ENCODE measurements around the gene SYNRG.

SYNRG gene

DNA sequence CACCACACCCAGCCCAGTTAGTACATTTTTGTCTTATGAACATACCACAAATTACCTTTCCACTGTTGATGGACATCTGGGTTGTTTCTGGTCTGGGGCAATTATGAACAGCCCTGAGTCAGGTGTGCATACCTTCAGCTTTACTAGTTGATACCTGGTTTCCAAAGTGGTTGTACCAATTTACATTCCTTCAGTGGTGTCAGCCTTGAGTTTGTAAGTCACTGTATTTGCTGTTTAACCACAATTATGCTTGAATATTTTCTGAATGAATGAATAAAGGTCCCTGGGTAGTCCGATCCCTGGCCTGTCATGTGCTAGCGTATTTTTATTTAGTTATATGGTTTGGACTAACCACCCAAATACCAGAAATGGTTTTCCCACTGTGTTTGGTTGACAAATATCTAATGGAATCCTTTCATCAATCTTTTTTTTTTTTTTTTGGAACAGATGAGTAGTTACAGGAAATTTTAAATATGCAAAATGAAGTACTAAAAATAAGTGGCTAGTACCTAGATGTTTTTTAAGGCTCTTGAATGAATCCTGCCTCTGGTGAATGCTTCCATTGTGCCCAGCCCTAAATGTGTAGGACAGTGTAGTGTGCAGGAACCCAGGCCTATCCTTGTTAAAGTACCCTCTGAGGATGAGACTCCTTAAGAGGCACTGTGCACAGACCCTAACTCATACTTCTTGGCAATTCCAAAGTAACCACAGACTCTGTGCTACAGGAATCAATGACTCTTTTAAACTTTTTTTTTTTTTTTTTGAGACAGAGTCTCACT is 115.8 kb downstream of the SYNRG start:
- DNase-seq: no peak

DNA sequence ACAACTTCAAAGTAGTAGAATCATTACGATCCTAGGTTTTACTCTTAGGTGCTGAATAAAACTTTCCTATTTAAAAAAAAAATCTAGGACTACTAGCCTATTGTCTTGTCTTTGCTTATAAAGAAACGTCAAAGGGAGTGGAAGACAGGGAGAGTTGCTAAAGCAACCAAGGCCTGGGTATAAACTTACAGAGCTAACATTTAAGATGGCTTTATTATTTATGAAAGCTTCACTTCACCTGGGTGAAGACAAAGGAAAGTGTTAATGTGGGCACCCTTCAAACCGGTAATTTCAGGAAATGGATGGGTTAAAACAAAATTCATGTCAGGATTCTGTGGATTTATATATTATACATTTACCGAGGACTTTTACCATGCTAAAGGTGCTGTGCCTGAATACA is 117.1 kb downstream of the SYNRG start:
- DNase-seq: no peak

DNA sequence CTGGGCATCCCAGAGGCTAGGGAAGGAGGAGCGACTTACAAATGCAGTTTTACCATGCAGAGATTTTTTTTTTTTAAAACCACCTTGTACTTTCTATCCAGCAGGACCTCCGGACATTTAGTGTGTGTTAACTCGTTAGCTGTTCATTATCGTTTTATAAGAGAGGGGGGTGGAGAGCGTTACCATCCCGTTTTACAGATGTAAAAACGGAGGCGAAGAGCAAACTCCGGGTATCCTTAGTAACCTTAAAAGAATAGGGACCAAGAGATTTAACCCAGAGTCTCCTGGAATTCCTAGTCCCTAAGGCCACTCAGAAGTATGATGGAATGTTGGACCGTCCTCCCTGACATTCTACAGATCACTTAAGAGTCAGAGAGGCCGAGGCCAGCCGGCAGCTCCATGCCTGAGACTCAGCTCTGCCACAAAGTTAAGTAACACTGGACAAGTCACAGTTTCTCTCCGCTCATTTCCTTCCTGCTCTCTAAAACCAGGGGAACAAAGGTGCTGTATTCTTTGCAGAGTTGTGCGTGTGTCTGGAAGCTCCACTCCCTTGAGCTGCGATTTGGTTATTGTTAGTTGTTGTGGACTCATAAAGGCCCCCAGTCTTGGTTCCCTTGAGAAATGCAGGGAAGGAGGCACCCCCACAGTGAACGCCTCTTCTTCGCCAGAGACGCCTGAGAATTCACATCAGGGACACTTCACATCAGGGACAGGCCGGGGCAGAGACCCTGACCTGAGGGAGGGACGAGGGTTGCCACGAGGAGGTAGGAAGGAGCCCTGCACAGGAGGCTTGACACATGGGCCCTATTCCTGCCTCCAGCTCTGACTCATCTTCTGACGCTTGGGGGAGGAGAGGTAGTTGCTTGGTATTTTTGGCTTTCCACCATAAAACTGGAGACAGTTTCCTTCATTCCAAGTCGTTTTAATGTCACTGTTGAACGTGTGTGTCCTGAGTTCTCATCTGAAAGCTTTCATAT is 118.3 kb downstream of the SYNRG start:
- peak; percentile 11 to 30 for DNase-seq

DNA sequence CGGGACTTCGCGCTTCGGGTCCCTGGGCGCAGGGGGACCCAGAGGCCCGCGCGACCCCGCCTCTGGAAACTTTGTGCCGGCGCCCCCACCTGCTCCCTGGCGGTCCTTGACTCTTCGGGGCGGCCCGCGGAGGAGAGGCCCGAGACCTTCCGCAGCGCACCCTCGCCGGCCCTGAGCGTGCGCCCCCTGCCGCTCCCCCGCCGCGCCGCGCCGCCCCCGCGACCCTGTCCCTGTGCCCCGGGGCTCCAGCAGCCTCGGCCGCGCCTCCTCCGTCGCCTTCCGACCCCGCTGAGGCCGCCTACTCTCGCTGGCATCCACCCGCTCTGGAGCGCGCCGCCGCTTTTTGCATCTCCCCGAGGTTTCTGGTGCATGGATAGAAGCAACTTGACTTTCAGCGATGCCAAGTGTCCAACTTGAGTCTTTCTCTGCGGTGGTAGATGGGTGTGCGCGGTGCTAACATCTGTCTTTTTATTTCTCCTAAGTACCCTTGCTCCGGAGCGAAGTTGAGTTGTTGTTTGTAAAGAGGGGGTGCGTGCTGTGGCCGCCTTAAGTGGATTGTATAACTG is 119.1 kb downstream of the SYNRG start:
- DNase-seq: peak; percentile 73 to 79

DNA sequence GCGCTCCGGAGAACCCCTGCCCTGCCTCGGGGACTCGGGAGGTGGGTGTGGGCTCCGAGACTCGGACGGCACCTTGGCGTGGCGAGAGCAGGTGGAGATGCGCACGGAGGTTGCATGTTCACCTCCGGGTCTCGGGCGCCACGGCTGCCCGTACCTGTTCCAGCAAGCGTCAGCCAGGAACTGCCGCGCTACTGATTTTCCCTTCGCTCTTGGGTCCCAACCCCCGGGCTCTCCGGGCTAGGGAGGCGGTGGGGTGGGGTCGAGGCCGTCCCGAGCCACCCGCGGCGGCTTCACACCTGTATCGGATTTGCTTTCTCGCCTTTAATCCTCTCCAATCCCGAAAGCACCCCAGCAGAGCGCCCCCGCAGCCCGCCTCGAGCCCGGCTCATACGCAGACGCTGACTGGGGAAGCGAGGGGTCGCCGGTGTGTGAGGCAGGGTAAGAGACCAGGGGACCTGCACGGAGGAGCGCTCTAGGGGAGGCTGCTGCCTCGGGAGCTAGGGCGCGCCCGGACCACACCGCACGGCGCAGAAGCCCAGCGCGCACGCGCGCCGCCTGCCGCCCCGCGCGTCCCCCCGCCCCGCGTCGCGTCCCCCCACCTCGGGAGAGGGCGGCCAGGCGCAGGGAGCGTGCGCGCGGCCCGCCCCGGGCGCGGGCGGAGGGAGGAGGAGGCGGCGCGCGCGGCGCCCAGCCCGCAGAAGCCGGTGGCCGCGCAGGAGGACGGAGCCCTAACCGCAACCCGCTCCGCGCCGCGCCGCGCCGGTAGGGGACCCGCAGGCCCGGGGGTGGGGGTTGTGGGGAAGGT is 119.8 kb downstream of the SYNRG start, which contains the start of gene DUSP14:
TSS of gene DUSP14 (plus strand) at position 695 of the 805 bp plus-strand sequence. CDS start 22,382 bp downstream, outside the sequence.
- DNase-seq: peak; percentile 76 to 80

DNA sequence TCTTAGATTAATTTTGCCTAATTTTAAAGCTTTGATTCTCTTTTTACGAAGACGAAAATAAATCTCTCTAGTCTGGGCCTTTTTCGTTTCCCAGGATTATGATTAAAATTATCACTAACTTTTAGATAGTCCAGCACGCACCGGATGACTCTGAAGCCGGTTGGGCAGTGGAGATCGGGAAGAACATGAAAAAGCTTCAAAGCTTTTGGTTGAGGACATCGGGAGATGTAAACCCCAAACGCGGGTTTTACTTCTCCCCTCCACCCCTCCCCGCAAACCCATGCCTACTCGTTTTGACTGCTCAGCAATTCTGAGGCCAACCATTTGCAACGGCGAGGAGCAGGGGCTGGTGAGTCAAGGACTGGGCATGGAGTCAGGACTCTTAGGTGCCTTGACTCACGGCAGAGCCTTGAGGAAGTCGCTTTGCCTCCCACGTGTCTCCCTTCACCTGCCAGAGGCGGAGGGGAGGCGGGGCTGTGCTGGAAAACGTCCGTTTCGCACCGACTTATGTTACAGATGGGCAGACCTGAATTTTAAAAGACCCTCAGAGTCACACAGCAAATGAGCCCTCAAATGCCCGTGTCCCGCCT is 120.5 kb downstream of the SYNRG start:
- DNase-seq: peak; percentile 66 to 77

DNA sequence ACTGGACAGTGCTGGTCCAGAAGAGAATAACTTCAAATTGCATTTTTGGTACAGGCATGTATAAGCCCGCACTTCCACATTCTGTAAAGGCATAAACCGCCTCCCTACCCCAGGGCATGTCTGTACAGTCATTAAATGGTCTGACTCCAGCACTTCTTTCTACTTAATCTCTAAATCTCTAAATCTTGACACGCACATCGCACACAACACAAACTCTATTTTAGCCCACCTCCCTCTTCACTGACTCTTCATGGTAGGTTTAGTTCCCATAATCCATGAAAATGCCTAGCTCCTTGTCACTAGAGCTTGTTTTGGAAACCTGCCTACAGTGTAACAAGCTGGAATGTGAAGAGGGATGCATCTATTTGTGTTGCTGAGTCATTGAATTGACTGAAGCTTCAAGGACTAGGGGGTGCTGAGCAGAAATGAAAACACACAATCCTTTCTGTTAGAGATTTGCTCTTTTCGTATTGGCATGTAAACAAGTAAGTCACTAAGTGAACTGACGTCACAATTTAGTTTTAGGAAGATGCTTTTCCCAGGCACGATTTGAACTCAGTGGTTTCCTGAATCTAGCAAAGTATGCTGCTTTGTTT is 121.1 kb downstream of the SYNRG start:
- no peak for DNase-seq

DNA sequence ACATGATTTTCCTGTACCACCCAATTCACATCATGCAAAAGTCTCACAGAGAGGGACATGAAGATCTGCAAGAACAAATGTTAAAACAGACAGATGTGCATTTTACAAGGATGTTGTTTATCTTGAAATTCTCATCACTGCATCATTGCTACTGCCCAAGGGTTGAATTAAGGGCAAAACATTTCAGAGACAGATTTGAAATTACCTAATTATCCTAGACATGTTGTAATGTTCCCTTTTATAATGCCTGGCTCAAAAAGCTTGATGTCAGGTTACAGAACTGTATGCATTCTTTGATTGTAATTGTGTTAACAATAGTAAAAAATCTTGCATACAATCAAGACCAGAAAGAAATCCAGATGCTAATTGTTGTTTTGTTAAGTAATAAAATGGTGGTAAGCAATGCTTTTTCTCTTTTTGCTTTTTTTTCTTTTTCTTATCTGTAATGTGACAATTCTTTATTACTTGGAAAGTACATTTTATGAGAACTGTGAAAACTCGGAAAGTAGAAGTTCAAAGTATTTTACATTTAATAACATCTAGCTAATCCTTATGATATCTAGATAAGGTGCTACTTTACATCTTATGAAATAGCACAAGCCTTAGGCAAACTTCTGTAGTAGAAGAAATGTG is 123.2 kb downstream of the SYNRG start:
- no peak for DNase-seq

DNA sequence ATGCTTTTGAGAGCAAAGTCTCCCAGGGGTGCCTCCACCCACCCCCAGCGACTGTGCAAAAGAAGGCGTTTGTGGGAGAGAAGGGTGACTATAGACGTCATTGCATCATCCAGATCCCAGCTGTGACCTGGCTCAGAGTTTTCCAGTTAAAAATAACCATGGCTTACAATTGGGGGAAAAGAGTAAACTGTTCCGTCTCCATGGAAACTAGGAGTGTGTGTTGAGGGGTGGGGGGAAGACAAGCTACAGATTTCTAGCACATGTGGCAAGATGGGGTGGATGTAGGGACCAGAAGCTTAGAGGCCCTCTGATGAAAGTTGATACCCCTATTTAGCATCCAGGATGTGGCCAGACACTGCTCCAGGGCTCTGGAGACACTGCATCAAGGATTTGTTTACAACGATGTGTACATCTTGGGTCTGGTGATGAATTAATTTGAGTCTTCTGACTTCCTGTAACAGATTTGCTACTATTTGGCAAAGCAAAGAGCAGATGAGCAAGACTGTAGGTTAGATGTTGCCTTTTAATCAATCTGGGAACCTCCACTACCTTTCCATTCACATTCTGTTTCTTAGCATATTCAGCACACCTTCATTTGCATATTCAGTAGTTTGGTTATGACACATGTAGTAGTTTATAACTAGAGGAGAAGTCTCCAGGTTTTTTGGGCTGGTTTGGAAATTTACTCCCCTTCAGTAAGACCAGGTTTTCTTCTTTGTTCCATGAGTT is 125.7 kb downstream of the SYNRG start:
- no peak for DNase-seq

DNA sequence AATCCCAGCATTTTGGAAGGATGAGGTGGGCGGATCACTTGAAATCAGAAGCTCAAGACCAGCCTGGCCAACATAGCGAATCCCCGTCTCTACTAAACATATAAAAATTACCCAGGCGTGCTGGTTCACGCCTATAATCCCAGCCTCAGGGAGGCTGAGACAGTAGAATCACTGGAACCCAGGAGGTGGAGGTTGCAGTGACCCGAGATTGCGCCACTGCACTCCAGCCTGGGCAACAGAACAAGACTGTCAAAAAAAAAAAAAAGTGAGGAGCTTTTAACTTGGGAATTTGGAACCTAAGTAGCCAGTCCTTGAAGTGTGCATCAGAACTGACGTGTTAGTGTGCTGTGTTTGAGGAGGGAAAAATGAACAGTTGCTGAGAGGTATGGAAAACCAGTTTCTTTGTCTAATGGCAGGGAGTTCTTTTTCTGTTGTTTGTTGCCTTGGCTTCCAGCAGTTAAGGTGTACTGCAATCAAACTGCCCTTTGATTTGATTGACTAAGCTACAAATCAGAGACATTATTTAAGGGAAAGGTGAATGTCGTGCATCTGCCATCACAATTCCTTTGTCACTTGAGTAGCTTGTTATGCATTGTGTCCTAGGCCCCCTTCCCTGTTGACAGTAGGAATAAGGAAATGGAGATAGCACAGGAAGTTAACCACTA is 128.1 kb downstream of the SYNRG start:
- no peak for DNase-seq

DNA sequence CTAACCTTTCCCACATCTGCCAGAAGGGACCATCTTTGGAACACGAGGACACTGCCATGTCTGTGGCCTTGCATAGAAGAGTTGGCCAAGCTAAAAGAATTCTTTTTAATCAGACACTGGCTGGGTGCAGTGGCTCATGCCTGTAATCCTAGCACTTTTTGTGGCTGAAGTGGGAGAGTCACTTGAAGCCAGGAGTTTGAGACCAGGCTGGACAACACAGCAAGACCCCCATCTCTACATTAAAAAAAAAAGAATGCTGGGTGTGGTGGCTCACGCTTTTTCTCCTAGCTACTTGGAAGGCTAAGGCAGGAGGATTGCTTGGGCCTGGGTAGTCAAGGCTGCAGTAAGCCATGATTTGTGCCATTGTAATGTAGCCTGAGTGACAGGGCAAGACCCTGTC is 128.8 kb downstream of the SYNRG start:
- DNase-seq: no peak

DNA sequence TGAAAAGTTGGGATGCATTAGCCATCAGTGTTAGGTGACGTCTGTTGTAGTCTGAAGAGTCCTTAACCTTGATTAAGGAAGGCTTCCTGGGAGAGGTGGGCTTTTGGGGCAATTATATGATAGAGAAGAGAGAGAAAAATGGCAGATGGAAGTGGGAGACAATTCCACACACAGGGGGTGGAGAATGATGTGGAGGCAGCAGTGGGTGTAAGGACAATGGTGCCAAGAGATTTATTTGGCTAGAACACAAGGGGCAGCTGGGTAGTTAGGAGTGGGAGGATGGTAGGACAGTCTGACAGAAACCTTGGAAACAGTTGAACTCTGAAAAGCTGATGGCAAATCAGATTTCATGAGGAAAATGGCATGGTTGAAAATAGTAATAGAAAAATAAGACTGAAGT is 130.2 kb downstream of the SYNRG start:
- DNase-seq: no peak

DNA sequence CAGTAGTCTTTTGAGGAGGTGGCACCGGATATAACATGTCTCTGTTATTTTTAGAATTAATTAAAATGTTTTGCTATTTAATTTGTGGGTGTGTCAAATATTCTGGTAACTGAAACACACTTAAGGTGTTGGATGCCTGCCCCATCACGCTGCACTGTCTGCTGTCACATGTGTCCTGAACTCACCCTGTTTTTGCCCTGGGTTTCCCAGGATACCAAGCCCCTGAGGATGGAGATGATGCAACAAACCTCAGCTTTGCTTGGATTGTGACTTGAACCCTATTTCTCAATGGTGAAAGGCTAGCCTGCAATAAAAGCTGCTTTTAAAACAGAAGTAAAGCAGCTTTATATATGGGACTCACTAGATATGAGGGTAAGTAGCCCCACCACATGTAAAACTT is 131.0 kb downstream of the SYNRG start:
- no peak for DNase-seq

DNA sequence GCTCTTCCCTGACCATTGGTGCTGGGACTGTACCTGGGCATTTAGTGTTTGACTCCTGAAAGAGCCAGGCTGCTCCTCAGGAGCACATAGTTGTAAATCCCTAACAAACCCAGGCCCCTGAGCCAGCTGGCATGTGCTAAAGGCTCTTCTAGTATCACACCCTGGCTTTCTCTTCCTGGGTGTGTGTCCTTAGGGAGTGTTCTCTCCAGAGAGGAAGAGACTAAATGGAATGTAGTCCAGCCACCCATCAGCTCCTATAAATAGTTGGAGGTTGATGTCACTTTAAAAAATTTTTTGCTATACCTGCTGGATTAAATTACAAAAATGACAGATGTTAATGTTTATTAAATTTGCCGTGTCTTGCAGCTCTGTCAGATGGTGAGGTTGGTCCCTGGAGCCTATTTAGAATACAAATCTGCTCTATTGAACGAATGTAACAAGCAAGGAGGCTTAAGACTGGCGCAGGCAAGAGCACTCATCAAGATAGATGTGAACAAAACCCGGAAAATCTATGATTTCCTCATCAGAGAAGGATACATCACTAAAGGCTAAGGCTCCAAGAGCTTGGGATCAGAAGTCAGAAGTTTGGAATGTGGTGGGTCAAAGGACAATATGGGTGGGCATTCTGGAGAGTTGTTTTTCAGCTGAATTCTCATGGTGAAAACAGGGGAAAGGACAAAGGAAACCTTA is 132.6 kb downstream of the SYNRG start:
- no peak for DNase-seq

DNA sequence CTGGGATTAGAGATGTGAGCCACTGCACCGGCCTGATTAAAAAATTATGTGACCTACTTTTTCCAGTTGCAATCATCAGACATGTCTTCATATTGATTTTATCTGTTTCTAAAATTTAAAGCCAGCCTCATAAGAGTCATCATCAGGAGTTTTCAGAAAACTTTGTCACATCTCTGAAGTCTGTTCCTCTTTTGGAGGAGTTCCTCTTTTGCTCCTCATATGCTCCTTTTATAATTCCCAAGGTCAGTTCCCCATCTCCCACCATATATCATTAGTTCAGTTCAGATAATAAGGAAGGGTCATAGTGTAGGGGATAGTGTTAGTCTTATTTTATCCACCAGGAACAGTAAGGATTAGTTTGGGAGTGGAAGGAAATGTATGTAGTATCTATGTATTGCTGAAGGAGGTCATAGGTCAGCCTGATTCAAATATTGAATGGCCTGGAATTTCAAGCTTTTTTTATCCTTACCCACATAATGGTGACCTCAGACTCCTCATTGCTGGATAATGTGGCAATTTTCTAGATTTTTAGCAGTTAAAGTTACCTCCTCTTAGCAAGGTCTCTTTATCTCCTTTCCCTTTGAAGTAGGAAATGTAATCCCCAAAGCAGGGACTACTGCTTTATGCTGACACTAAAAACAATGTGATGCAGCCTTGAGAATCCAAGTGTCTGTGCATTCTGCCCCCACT is 133.3 kb downstream of the SYNRG start:
- DNase-seq: no peak

DNA sequence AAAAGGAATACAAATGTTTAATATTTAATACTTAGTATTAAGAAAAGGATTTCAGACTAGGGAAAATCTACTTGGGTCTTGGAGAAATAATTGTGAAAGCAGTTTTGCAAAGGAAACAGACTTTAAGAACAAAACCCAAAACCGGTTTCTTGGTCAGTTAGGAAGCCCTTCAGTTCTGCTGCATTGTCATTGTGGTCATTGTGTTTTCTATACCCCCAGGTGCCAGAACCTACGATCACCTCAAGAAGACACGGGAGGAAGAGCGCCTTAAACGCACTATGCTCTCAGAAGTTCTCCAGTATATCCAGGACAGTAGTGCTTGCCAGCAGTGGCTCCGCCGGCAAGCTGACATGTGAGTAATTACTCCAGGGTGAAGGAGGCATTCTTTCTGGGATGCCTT is 139.0 kb downstream of the SYNRG start:
- DNase-seq: no peak

DNA sequence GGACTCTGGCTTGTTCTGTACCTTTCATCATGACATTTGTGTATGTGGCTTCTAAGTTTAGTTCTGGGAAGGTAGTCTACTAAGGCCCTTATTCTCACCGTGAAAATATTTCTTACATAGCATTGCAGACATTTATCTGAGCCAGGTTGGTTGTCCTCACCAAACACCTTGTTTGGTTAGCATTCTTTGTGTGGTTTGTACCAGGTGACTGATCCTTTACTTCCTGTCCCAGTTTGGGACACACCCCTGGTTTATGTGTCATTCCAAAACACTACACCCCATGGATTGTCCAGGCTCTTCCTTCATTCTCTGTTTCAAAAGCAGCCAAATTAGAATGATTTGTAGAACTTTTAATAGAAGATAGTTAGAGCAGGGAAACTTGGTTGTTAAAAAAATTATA is 142.7 kb downstream of the SYNRG start:
- no peak for DNase-seq

DNA sequence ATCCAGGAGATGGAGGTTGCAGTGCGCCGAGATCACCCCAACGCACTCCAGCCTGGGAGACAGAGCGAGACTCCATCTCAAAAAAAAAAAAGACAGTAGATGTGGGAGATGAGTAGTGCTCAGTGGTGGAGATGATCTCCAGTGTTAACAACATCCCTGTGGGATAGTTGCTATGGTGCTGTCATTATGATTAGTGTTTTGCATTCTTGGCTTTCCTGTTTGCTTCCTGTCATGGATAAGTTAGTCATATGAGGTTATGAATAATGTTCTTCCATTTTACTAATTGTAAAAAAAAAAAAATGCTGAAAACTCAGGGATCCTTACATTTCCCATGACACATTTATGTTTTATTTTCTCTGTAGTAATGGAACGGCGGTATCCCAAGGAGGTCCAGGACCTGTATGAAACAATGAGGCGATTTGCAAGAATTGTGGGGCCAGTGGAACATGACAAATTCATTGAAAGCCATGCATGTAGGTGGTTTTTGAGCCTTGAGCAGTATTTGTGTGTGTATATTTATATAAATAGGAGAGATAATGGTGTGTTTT is 144.1 kb downstream of the SYNRG start:
- no peak for DNase-seq
